Panc1 (cell line): ENCODE data around the gene PPP3R1. TPM values are rescaled to one million over a fixed set of nuclear protein-coding genes. Genes with fewer than 3 reads are reported as not detected.

Experiments used
- ATAC-seq: fragments of 200-7000 bp; cut with Tn5 transposase; 2 replicates; pipeline ENCODE4 v1.9.1; 2020; ENCODE audit warnings: mild to moderate bottlenecking, moderate library complexity
- BruUV-seq: library from RNA; stranded (reverse); fragments of 400-500 nt; replicated peaks from 2 replicates; lab custom pipeline; 2021; lab: Mats Ljungman, UMichigan
- CTCF ChIA-PET: fragments of 300-600 bp; sonication (Branson Sonifier 250); formaldehyde crosslinking; loops from one replicate; lab custom pipeline; 2022; ENCODE audit warnings: antibody characterized with exemption; lab: Charles Lee
- POLR2A ChIA-PET: fragments of 300-600 bp; sonication (Branson Sonifier 250); formaldehyde crosslinking; loops from one replicate; lab custom pipeline; 2022; ENCODE audit warnings: antibody characterized with exemption; lab: Charles Lee
- DNase-seq: peaks from one replicate; pipeline ENCODE4 v3.0.0-alpha.2; 2010; ENCODE audit warnings: low read depth, low spot score
- H3K27ac ChIP-seq: 2 replicates; pipeline ENCODE4 v1.5.1; 2011; ENCODE audit warnings: mild to moderate bottlenecking, low read length, inconsistent platforms
- H3K27me3 ChIP-seq: fragments of 200-500 bp; sonication (Bioruptor generic); 2 replicates; pipeline ENCODE4 v1.6.0; 2014; ENCODE audit warnings: low read length, inconsistent platforms; ENCODE audit not compliant: control insufficient read depth, insufficient read depth
- H3K36me3 ChIP-seq: fragments of 200-500 bp; sonication (Bioruptor generic); 2 replicates; pipeline ENCODE4 v1.5.1; 2014; ENCODE audit warnings: inconsistent platforms, mild to moderate bottlenecking, low read length, moderate library complexity; ENCODE audit not compliant: control insufficient read depth, insufficient read depth
- H3K4me1 ChIP-seq: 2 replicates; pipeline ENCODE4 v1.5.1; 2011; ENCODE audit warnings: inconsistent platforms, mild to moderate bottlenecking, low read length, moderate library complexity; ENCODE audit not compliant: control insufficient read depth, insufficient read depth
- H3K4me3 ChIP-seq, 2 experiments: 2 replicates each; pipeline ENCODE4 v1.5.1; 2011 to 2012; ENCODE audit warnings: low read depth in 2 of 2, low read length in 2 of 2, mild to moderate bottlenecking in 2 of 2, inconsistent platforms in 1 of 2, moderate library complexity in 1 of 2
- H3K9me3 ChIP-seq: fragments of 200-500 bp; sonication (Bioruptor generic); 2 replicates; pipeline ENCODE4 v1.5.1; 2014; ENCODE audit warnings: low read depth, mild to moderate bottlenecking, inconsistent platforms, low read length, moderate library complexity; ENCODE audit not compliant: control insufficient read depth, insufficient read depth
- CTCF ChIP-seq: fragments of 450-650 bp; IDR thresholded peaks from 2 replicates; pipeline ENCODE4 v1.5.1; 2017; ENCODE audit warnings: mild to moderate bottlenecking
- POLR2AphosphoS5 ChIP-seq: IDR thresholded peaks from 2 replicates; pipeline ENCODE4 v1.6.1; 2012; ENCODE audit warnings: mild to moderate bottlenecking, low read depth, low read length, moderate library complexity
- REST ChIP-seq, 2 experiments: IDR thresholded peaks; 2 replicates each; pipeline ENCODE4 v1.6.1; 2011 to 2012; ENCODE audit warnings: low read depth in 2 of 2, control low read depth in 1 of 2, low read length in 1 of 2, mild to moderate bottlenecking in 1 of 2, moderate library complexity in 1 of 2; ENCODE audit not compliant: insufficient read depth in 1 of 2
- SIN3A ChIP-seq: IDR thresholded peaks from 2 replicates; pipeline ENCODE4 v1.6.1; 2012; ENCODE audit warnings: low read depth, mild to moderate bottlenecking, low read length, moderate library complexity, borderline replicate concordance; ENCODE audit not compliant: insufficient read depth
- TCF7L2 ChIP-seq: IDR thresholded peaks from 2 replicates; pipeline ENCODE4 v1.6.1; 2011; ENCODE audit warnings: mild to moderate bottlenecking, low read depth, low read length, inconsistent platforms
- in situ Hi-C: cut with HindIII; loops from 2 replicates; pipeline ENCODE4 v1.10.0; 2016; ENCODE audit warnings: low sequenced_read_pairs, low pct_unique_long_range_greater_than_20kb
- intact Hi-C: fragments of 100-400 bp; cut with micrococcal nuclease; formaldehyde crosslinking; loops from one replicate; pipeline ENCODE4 v1.10.0; 2022; ENCODE audit not compliant: unreplicated experiment
- total RNA-seq: library from RNA; stranded (reverse); gene quantifications from one replicate; pipeline ENCODE4 v1.2.1, GENCODE V29; 2021; ENCODE audit not compliant: unreplicated experiment

Gene PPP3R1
- total RNA-seq, 1 experiment from 2014 or later: 77.9 TPM

- TF ChIP-seq TCF7L2 (no peak), REST (IDR thresholded peaks at IDR 0.05; ENCODE audit: insufficient read depth in 1 of 2, low read depth in 2 of 2, low read length in 1 of 2) (no peak), SIN3A (no peak)
- H3K9me3 ChIP-seq: no peaks in the 10 kb centered on the region
- CTCF ChIA-PET: no interaction called here
- H3K27ac ChIP-seq: no peak overlapping the region
- no TSS peak for BruUV-seq
- in situ Hi-C loops (no loop called here), intact Hi-C loops (no loop called here)
- peaks cover 2% of the 10 kb centered on the region; the same call in 1 of the 2 replicates for H3K27me3 ChIP-seq
- no peaks in the 10 kb centered on the region for H3K4me1 ChIP-seq
- POLR2A ChIA-PET: no interaction called here
- DNase-seq (no peak), ATAC-seq (no peak)
- no peak overlapping the region for H3K4me3 ChIP-seq
- H3K36me3 ChIP-seq: no peaks in the 10 kb centered on the region
These were observed 35.5 kb upstream of the PPP3R1 start for GRCh38 chr2:68287580-68288441.

GRCh38 chr2:68284896-68285295 is 32.6 kb upstream of the PPP3R1 start:
- H3K27me3 ChIP-seq: peaks cover 5% of the 10 kb centered on the region; the same call in 1 of the 2 replicates
- H3K27ac ChIP-seq: no peak overlapping the region
- TF ChIP-seq POLR2AphosphoS5 (no peak), TCF7L2 (no peak), REST (IDR thresholded peaks at IDR 0.05; ENCODE audit: insufficient read depth in 1 of 2, low read depth in 2 of 2, low read length in 1 of 2) (no peak), SIN3A (no peak), CTCF (no peak)
- H3K9me3 ChIP-seq: no peaks in the 10 kb centered on the region
- POLR2A ChIA-PET: no interaction called here
- ATAC-seq (no peak), DNase-seq (no peak)
- in situ Hi-C loops: no loop called here
- H3K4me1 ChIP-seq: no peaks in the 10 kb centered on the region
- H3K36me3 ChIP-seq: no peaks in the 10 kb centered on the region
- no peak overlapping the region for H3K4me3 ChIP-seq
- CTCF ChIA-PET: interaction anchor here (0.6 to 0.8 kb wide), 2 partner anchors 163 to 172 kb away, joined by 4 to 6 read pairs; no protein-coding TSS in a partner anchor
- BruUV-seq: no TSS peak
- intact Hi-C loops: no loop called here
